Measurements from ENCODE around the gene PAM.

Gene PAM

GRCh38 chr5:103010168-103010567 lies 255.1 kb downstream of the PAM start:
- Histone ChIP-seq H3K4me3 (replicated peaks; ENCODE audit: insufficient read depth, low read length) (no peak overlapping the region), H3K27me3 (ENCODE audit: insufficient read depth, poor library complexity, severe bottlenecking) (no peaks in the 10 kb centered on the region), H3K27ac (replicated peaks) (no peak overlapping the region)
- TF ChIP-seq POLR2AphosphoS5 (IDR thresholded peaks at IDR 0.05; ENCODE audit: low read depth): no peak
- no peak for TF ChIP-seq GABPA (IDR thresholded peaks at IDR 0.05; ENCODE audit: low read depth)
- no peak for TF ChIP-seq REST (IDR thresholded peaks at IDR 0.05; ENCODE audit: insufficient replicate concordance, low read depth)
- no peak for TF ChIP-seq CTCF (IDR thresholded peaks at IDR 0.05; ENCODE audit: insufficient read depth, low read length)
- no peak for TF ChIP-seq SPI1 (IDR thresholded peaks at IDR 0.05; ENCODE audit: borderline replicate concordance, low read depth)
- no peak for DNase-seq (ENCODE audit: low read depth in 1 of 2, low spot score in 1 of 2)

GRCh38 chr5:103013933-103014552 lies 258.9 kb downstream of the PAM start:
- H3K4me3 ChIP-seq (replicated peaks; ENCODE audit: insufficient read depth, low read length): no peak overlapping the region
- no peak overlapping the region for H3K27ac ChIP-seq (replicated peaks)
- H3K27me3 ChIP-seq (ENCODE audit: insufficient read depth, poor library complexity, severe bottlenecking): no peaks in the 10 kb centered on the region
- TF ChIP-seq REST (IDR thresholded peaks at IDR 0.05; ENCODE audit: insufficient replicate concordance, low read depth): no peak
- no peak for TF ChIP-seq POLR2AphosphoS5 (IDR thresholded peaks at IDR 0.05; ENCODE audit: low read depth)
- TF ChIP-seq GABPA (IDR thresholded peaks at IDR 0.05; ENCODE audit: low read depth): no peak
- TF ChIP-seq SPI1 (IDR thresholded peaks at IDR 0.05; ENCODE audit: borderline replicate concordance, low read depth): no peak
- no peak for TF ChIP-seq CTCF (IDR thresholded peaks at IDR 0.05; ENCODE audit: insufficient read depth, low read length)
- DNase-seq (ENCODE audit: low read depth in 1 of 2, low spot score in 1 of 2): no peak

- DNase-seq (ENCODE audit: low read depth in 1 of 2, low spot score in 1 of 2): no peak
- H3K4me3 ChIP-seq (replicated peaks; ENCODE audit: insufficient read depth, low read length): no peak overlapping the region
- no peaks in the 10 kb centered on the region for H3K27me3 ChIP-seq (ENCODE audit: insufficient read depth, poor library complexity, severe bottlenecking)
- TF ChIP-seq REST (IDR thresholded peaks at IDR 0.05; ENCODE audit: insufficient replicate concordance, low read depth): no peak
- TF ChIP-seq GABPA (IDR thresholded peaks at IDR 0.05; ENCODE audit: low read depth): no peak
- TF ChIP-seq SPI1 (IDR thresholded peaks at IDR 0.05; ENCODE audit: borderline replicate concordance, low read depth): no peak
- no peak for TF ChIP-seq CTCF (IDR thresholded peaks at IDR 0.05; ENCODE audit: insufficient read depth, low read length)
- TF ChIP-seq POLR2AphosphoS5 (IDR thresholded peaks at IDR 0.05; ENCODE audit: low read depth): no peak
- no peak overlapping the region for H3K27ac ChIP-seq (replicated peaks)
Measured at GRCh38 chr5:103014983-103015382, 259.9 kb downstream of the PAM start.
